HL-60 (cell line): ENCODE data around the gene CACNA2D3.

Source experiments
- DNase-seq, 2 experiments: peaks; one replicate each; pipeline ENCODE4 v3.0.0-alpha.2; 2010 to 2020; ENCODE audit warnings: low read depth in 1 of 2, low spot score in 1 of 2
- H3K27ac ChIP-seq: fragments of 250-450 bp; sonication (Bioruptor Pico); replicated peaks from 2 replicates; pipeline ENCODE4 v1.5.1; 2020; ENCODE audit warnings: mild to moderate bottlenecking, moderate library complexity
- H3K27me3 ChIP-seq: fragments of 250-450 bp; sonication (Bioruptor Pico); 2 replicates; pipeline ENCODE4 v1.5.1; 2021; ENCODE audit warnings: mild to moderate bottlenecking, moderate library complexity; ENCODE audit not compliant: insufficient read depth, poor library complexity, severe bottlenecking
- H3K4me3 ChIP-seq: replicated peaks from 2 replicates; pipeline ENCODE4 v1.5.1; 2011; ENCODE audit warnings: mild to moderate bottlenecking, control low read depth, low read length; ENCODE audit not compliant: insufficient read depth
- GABPA ChIP-seq: IDR thresholded peaks from 2 replicates; pipeline ENCODE4 v1.6.1; 2012; ENCODE audit warnings: low read depth
- POLR2AphosphoS5 ChIP-seq: IDR thresholded peaks from 2 replicates; pipeline ENCODE4 v1.6.1; 2012; ENCODE audit warnings: low read depth
- REST ChIP-seq: IDR thresholded peaks from 2 replicates; pipeline ENCODE4 v1.6.1; 2012; ENCODE audit warnings: low read depth; ENCODE audit not compliant: insufficient replicate concordance
- SPI1 ChIP-seq: IDR thresholded peaks from 2 replicates; pipeline ENCODE4 v1.6.1; 2012; ENCODE audit warnings: low read depth, mild to moderate bottlenecking, borderline replicate concordance
- TF ChIP-seq, protein P1 (sequence below): IDR thresholded peaks from one replicate; pipeline ENCODE4 v1.5.1; 2011; ENCODE audit warnings: low read length, control low read depth, inconsistent platforms; ENCODE audit not compliant: insufficient read depth

The CACNA2D3 gene

GRCh38 chr3:54086652-54087405 is 35.5 kb upstream of the CACNA2D3 start:
- Histone ChIP-seq H3K4me3 (no peak overlapping the region), H3K27me3 (peaks cover 30% of the 10 kb centered on the region), H3K27ac (no peak overlapping the region)
- TF ChIP-seq POLR2AphosphoS5: no peak
- no peak for TF ChIP-seq REST
- TF ChIP-seq SPI1: no peak
- TF ChIP-seq GABPA: no peak
- TF ChIP-seq, protein P1, sequence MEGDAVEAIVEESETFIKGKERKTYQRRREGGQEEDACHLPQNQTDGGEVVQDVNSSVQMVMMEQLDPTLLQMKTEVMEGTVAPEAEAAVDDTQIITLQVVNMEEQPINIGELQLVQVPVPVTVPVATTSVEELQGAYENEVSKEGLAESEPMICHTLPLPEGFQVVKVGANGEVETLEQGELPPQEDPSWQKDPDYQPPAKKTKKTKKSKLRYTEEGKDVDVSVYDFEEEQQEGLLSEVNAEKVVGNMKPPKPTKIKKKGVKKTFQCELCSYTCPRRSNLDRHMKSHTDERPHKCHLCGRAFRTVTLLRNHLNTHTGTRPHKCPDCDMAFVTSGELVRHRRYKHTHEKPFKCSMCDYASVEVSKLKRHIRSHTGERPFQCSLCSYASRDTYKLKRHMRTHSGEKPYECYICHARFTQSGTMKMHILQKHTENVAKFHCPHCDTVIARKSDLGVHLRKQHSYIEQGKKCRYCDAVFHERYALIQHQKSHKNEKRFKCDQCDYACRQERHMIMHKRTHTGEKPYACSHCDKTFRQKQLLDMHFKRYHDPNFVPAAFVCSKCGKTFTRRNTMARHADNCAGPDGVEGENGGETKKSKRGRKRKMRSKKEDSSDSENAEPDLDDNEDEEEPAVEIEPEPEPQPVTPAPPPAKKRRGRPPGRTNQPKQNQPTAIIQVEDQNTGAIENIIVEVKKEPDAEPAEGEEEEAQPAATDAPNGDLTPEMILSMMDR: no peak
- no peak for DNase-seq

DNA sequence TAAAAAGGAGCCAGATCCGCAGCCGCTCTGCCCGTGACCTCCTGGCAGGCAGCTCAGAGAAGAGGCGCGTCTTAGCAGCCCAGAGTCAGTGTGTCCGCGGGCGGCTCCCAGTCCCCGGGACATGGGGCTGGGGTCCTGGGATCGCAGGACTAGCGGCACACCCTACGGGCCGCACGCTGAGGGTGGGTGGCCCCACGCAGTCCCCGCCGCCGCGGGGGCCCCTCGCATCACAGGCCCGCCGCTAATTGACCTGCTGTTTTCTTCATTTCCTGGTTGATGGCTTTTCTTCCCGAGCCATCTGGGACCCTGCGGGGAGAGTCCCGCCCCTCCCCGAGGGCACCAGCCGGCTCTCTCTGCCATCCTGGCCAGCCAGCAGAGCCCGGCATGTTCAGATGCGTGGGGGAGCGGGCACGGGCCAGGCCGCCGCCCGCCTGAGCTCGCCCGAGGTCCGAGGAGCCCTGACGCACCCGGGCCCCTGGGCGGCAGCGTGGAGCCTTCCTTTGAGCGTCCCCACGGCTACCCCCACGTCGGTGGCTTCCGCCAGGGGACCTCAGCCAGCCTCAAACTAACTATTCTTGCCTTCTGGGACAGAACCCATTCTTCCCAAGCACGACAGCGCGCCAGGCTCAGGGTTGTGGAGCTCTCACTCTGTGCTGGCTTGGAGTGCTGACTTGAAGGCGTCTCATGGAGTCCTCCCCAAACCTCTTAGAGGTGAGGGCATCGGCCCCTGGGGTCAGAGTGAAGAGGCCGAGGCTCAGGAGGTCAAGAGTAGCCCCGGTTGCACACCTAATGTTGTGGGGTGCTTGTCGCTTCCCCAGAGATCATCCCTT is 34.6 kb upstream of the CACNA2D3 start:
- no peak overlapping the region for H3K4me3 ChIP-seq
- no peak for DNase-seq
- TF ChIP-seq REST (no peak), GABPA (no peak), SPI1 (no peak), POLR2AphosphoS5 (no peak)
- TF ChIP-seq, protein P1: no peak
- H3K27me3 ChIP-seq: peaks cover 30% of the 10 kb centered on the region
- H3K27ac ChIP-seq: no peak overlapping the region

GRCh38 chr3:54093491-54094248 is 28.7 kb upstream of the CACNA2D3 start:
- TF ChIP-seq POLR2AphosphoS5 (no peak), SPI1 (no peak), REST (no peak), GABPA (no peak)
- TF ChIP-seq, protein P1: no peak
- no peak for DNase-seq
- no peak overlapping the region for H3K4me3 ChIP-seq
- no peaks in the 10 kb centered on the region for H3K27me3 ChIP-seq
- H3K27ac ChIP-seq: no peak overlapping the region
